CD4-positive, alpha-beta T cell treated with Interleukin-1 beta for 1 hour (primary cell): ENCODE data around the gene LPA.

ENCODE experiments used
- DNase-seq, 2 donors: peaks; one replicate each; pipeline ENCODE4 v3.0.0-alpha.2; 2020 to 2022

LPA gene

GRCh38 chr6:160510199-160510598 lies 153.9 kb downstream of the LPA start:
- no peak for DNase-seq

- DNase-seq = no peak
Observed at GRCh38 chr6:160509610-160510009, 154.5 kb downstream of the LPA start.

- DNase-seq = no peak
Observed at GRCh38 chr6:160508599-160508998, 155.5 kb downstream of the LPA start.

- DNase-seq = no peak
Observed at GRCh38 chr6:160507420-160507819, 156.7 kb downstream of the LPA start.

GRCh38 chr6:160505970-160506369 lies 158.1 kb downstream of the LPA start:
- DNase-seq = no peak

- DNase-seq = no peak
Observed at GRCh38 chr6:160500639-160501038, 163.4 kb downstream of the LPA start.

- DNase-seq = no peak
Observed at GRCh38 chr6:160494576-160494975, 169.5 kb downstream of the LPA start.

GRCh38 chr6:160489091-160489490 lies 175.0 kb downstream of the LPA start:
- no peak for DNase-seq

GRCh38 chr6:160487116-160487515 lies 177.0 kb downstream of the LPA start:
- no peak for DNase-seq
